Fibroblast of gingiva (primary cell): Measurements from ENCODE around the gene COL23A1.
"Not testable (repeated sequence)": the region's sequence is repeated elsewhere in the genome, so short reads cannot be mapped to it uniquely, and the experiment has no call there.

ENCODE experiments used
- DNase-seq: peaks from one replicate; pipeline ENCODE4 v3.0.0-alpha.2; 2011; ENCODE audit warnings: low read depth

Gene COL23A1

GRCh38 chr5:178378527-178379484 lies 211.4 kb downstream of the COL23A1 start:
- DNase-seq = no peak

GRCh38 chr5:178377583-178378270 lies 212.5 kb downstream of the COL23A1 start:
- no peak for DNase-seq

DNA sequence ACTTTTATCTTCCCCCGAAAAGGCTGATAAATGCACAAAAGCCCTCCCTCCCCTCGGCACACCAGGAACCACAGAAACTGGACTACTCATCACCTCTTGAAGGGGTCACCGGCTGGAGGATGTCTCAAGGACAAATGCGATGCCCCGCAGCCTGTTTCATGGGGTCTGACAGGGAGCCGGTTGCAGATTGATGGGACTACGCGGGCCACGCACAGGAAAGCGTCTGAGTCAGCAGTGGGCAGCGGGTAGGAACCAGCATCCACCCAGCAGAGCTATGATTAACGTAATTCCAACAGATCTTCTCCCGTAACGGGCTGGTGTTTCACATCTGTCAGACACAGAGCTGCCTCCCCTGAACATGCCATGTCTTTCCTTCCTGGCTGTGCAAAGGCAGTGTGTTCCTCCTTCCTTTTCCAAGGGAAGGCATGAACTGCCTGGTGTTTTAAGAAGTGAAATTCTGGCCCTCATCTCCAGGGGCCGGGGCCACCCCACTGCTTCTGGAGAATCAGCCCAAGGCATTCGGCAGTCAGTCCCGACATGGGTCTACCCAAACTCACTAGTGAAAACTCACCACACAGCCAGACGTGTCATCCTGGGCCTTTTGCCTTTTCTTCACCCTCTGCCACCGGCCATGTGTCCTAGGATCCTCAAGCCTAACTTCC lies 213.1 kb downstream of the COL23A1 start:
- DNase-seq = no peak

- no peak for DNase-seq
These were observed 214.8 kb downstream of the COL23A1 start for GRCh38 chr5:178375348-178375747.

DNA sequence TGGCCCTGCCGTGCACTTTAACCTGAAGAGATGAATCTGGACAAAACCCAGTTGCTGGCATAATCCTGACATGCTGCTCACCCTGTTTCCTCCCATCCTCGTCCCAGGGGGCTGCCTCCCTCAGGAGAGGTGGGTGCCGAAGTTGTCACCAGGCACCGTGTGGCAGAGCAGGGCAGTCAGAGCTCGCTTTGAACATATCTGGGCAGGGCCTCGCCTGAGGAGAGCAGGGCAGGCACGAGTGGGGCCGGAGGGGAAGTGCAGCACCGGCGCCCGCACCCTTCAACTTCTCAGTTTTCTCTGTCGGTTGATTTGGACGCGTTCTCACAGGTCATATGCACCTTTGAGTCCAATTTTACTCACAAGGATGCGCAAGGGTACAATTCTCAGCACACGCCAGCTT lies 216.5 kb downstream of the COL23A1 start:
- no peak for DNase-seq

- peak; percentile 44 for DNase-seq
These were observed 218.0 kb downstream of the COL23A1 start for GRCh38 chr5:178372142-178372571.

DNA sequence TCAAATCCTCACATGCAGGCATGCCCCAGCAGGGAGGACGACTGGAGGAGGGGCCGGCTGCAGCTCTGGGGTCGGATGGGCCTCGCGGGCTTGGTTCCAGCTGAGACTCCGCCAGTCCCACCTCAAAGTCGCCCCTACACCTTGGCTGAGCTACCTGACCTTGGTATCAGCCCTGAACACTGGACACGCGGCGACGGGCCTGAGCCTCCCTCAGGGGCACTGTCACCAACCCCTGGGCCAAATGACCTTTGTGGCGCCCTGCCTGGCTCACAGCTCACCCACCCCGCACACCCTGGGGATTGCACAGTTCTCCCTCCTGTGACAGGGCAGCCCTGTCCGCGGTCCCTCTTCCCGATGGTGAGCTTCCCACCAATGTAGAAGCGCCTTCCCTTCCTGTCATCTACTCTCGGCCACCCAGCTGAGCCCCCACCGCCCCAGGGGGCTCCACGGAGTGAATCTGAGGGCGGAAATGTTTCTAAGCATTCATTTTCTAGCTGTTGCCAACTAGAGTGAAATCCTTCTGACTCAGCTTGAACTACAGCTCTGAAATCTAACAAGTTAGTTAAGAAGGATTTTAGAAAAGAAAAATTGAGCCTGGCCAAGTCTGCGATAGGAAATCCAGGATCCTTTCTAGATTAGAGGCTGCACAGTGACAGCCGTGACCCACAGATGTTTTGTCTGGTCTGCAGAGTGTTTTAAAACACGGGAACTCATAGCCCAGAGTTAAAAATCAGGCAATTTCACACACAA lies 218.7 kb downstream of the COL23A1 start:
- no peak for DNase-seq

DNA sequence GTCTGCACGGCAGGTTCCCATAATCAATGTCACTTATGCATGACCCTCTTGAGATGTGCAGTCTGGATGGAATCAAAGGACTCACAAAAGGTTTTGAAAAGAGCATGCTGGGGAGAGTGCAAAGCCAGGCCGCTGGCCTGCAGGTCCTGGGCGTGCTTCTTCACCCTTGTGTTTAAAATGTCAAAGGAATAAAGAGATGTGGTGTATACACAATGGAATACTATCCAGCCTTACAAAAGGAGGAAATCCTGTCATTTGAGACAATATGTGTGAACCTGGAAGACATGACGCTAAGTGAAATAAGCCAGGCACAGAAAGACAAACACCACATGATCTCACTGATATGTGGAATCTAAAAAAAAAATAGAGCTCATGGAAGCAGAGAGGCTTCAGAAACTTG lies 220.1 kb downstream of the COL23A1 start:
- DNase-seq = no peak

DNA sequence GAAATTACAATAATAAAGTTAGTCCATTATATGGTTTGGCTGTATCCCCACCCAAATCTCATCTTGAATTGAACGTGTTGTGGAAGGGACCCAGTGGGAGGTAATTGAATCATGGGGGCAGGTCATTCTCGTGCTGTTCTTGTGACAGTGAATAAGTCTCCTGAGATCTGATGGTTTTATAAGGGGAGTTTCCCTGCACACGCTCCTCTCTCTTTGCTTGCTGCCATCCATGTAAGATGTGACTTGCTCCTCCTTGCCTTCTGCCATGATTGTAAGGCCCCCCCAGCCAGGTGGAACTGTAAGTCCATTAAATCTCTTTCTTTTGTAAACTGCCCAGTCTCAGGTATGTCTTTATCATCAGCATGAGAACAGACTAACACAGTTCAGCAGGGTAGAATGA lies 220.7 kb downstream of the COL23A1 start:
- DNase-seq = not testable (repeated sequence)

GRCh38 chr5:178368716-178369300 lies 221.4 kb downstream of the COL23A1 start:
- DNase-seq = no peak

GRCh38 chr5:178368274-178368673 lies 221.9 kb downstream of the COL23A1 start:
- no peak for DNase-seq

DNA sequence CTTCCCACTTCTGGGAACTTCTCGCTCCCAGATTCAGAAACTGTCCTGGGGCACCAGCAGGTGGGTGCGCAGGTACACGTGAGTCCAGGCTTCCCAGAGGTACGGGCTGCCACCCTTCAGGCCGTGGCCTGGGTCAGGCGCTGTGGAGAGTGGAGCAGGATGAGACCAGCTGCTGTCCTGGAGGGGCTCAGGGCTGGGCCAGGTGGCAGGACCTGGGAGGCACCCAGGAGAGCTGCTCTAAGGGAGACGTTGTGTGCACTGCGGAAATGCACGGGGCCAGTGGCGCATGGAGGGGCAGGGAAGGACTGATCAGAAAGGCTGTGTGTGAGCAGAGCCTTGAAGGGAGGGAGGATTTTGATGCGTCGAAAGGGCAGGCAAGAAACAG lies 222.5 kb downstream of the COL23A1 start:
- DNase-seq = no peak

DNA sequence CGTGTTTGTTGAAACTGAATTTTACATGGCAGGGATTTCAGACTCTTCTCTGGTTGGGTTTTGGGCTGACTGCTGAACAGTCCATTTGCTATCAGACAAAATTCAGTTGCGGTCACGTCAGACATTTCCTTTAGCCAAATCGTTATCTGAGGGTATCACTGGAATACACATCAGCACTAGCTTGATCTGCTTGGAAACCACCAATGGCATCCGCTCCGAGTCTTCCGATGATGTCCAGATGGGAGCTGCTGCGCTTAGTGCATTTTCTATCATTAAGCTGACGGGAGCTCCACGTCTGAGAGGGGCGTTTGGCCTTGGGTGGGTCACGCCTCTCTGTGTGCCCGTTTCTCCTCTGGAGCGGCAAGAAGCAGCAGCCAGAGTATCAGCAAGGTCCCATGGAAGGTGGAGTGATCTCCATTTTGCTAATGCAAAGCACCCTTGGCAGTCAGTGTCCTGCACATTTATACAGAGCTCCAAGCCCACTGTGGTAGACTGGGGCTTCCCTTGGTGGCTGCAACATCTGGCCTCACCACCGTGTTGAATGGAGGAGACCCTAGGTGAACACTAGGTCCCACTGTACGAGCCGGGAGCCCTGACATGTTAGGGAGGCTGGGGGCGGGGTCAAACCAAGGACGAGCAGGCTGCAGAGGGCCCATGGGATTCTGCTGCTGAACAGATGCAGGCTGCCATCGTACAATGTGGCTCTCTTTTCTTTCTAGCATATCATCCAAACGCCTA lies 223.0 kb downstream of the COL23A1 start:
- DNase-seq = no peak

DNA sequence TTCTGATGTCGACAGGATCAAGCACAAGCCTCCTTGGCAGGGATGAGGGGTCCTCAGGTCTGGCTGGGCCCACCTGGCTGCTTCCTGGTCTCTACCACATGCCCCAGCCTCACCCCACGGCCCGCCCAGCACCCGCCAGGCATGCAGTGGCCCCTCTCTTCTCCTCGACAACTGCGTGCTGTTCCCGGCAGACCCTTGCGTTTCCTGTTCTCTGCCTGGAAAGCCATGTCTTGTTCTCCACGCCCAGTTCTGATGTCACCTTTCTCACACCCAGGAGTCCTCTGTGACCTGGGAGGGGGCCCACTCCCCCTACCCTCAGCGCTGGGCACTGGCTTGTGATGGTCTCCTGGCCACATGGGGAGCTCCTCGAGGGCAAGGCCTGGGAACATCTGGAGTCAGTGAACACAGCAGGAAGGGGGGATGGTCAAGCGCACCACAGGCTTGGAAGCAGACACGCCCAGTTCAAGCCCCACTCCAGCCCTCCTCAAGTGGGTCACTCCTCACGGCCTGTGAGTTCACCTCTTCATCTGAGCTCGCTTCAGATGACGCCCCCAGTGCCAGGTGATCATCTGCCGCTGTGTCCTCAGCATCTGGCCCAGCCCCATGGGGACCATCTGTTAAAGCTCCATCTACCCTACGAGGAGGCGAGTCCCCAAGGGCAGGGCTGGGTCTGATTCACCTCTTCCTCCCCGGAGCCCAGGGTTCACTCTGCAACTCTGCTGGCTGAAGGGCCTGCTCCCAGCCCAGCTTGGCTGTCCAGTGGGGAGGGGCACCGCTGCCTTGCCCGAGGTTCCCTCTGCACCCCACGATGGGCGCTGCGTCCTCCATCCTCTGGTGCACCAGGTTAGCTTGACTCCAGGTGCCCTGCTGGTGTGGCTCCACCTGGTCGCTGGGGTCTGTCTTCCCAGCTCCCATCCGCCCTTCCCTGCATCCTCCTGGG lies 224.4 kb downstream of the COL23A1 start:
- DNase-seq = no peak

DNA sequence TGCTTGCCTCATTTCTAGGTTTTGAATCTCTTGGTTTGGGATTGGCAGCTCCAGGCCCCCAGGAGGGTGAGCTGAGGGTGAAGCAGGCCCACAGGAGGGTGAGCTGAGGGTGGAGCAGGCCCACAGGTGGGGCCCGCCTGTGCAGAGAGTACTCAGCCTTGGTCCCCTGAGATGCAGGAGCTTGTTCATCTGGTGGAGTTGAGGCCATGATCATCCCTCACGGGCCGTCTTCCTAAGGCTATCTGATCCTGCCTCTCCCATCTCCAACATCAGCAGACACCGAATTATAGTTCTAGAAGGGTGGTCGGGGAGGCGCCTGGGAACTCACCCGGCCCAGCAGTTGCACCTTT lies 225.9 kb downstream of the COL23A1 start:
- no peak for DNase-seq

- DNase-seq = no peak
These were observed 226.5 kb downstream of the COL23A1 start for GRCh38 chr5:178363501-178364325.

GRCh38 chr5:178361657-178362445 lies 228.3 kb downstream of the COL23A1 start:
- DNase-seq = no peak

DNA sequence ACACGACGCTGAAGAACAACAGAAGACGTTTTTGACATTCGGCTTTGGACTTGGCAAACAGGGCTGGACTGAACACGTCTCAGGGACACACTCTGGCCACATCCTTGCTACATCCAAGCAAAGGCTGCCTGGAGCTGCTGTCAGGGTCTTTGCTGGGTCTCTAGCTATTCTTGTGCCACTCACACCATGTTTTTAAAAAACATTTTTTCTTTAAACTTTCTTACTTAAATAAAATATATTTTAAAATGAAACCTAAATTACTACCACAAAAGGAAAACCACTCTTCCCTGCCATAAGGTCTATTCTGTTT lies 229.3 kb downstream of the COL23A1 start:
- DNase-seq = no peak
